K562 (cell line): ENCODE results near the gene CCDC185. TPM values are rescaled to one million over a fixed set of nuclear protein-coding genes. Genes with fewer than 3 reads are reported as not detected.

ENCODE experiments used
- ATAC-seq: fragments of 200-7000 bp; cut with Tn5 transposase; 3 replicates; pipeline ENCODE4 v1.9.1; 2020; ENCODE audit warnings: moderate library complexity
- BruUV-seq: library from RNA; stranded (reverse); fragments of 400-500 nt; replicated peaks from 2 replicates; lab custom pipeline; 2021; lab: Mats Ljungman, UMichigan
- CTCF ChIA-PET: fragments of 300-600 bp; formaldehyde crosslinking; extraction: SDS; loops from one replicate; lab custom pipeline; 2021; ENCODE audit warnings: low intra/inter-chr PET ratio; lab: Yijun Ruan, JAX
- POLR2A ChIA-PET: fragments of 300-600, 350-650 bp; sonication (Branson Sonifier 250); formaldehyde crosslinking; extraction: SDS; loops from one replicate; lab custom pipeline; 2021; ENCODE audit warnings: antibody characterized with exemption, inconsistent platforms; lab: Yijun Ruan, JAX
- DNase-seq, 4 experiments: peaks; one replicate each; pipeline versions ENCODE4 v3.0.0 to v3.0.0-alpha.2; 2011 to 2018; ENCODE audit warnings: low spot score in 3 of 4, mixed read lengths in 3 of 4; ENCODE audit errors: extremely low read depth in 1 of 4
- FAIRE-seq: peaks from 2 replicates; lab custom pipeline; 2011; peaks lifted over from hg19 to GRCh38; lab: Jason Lieb, UNC
- H2AFZ ChIP-seq: 2 replicates; pipeline ENCODE4 v1.6.0; 2011; ENCODE audit warnings: low read depth, low read length, control low read depth, inconsistent platforms
- H3K27ac ChIP-seq: fragments of 200-600 bp; 3 replicates; pipeline ENCODE4 v1.8.0; 2011; ENCODE audit warnings: low read depth, mild to moderate bottlenecking, control low read depth, inconsistent platforms, low read length, moderate library complexity, mixed read lengths; ENCODE audit errors: extremely low read depth
- H3K27me3 ChIP-seq, 2 experiments: fragments of 300-600 bp in 1 of 2; 2 replicates in 1 of 2; 3 replicates in 1 of 2; pipeline versions ENCODE4 v1.6.0 to v1.8.0; 2011; ENCODE audit warnings: inconsistent platforms in 2 of 2, low read length in 2 of 2, mild to moderate bottlenecking in 1 of 2, mixed read lengths in 1 of 2, moderate library complexity in 1 of 2; ENCODE audit not compliant: control insufficient read depth in 2 of 2, insufficient read depth in 2 of 2
- H3K36me3 ChIP-seq: fragments of 300-600 bp; 3 replicates; pipeline ENCODE4 v1.8.0; 2011; ENCODE audit warnings: mild to moderate bottlenecking, low read length, inconsistent platforms; ENCODE audit not compliant: control insufficient read depth, insufficient read depth
- H3K4me1 ChIP-seq, 2 experiments: fragments of 200-600 bp in 1 of 2; replicated peaks in 1 of 2; 2 replicates in 1 of 2; 3 replicates in 1 of 2; pipeline versions ENCODE4 v1.5.1 to v1.8.0; 2011; ENCODE audit warnings: inconsistent platforms in 2 of 2, low read length in 2 of 2, mild to moderate bottlenecking in 1 of 2, mixed read lengths in 1 of 2, moderate library complexity in 1 of 2; ENCODE audit not compliant: control insufficient read depth in 2 of 2, insufficient read depth in 2 of 2
- H3K4me2 ChIP-seq: 2 replicates; pipeline ENCODE4 v1.6.1; 2011; ENCODE audit warnings: low read length, control low read depth, inconsistent platforms, mixed read lengths; ENCODE audit not compliant: insufficient read depth
- H3K4me3 ChIP-seq: fragments of 200-600 bp; sonication (generic), shearing (Covaris generic); 2 replicates; pipeline ENCODE4 v1.5.1; 2016; ENCODE audit warnings: control low read depth, inconsistent platforms
- H3K79me2 ChIP-seq: fragments of 200-600 bp; 3 replicates; pipeline ENCODE4 v1.8.0; 2011; ENCODE audit warnings: low read length, inconsistent platforms; ENCODE audit not compliant: control insufficient read depth, insufficient read depth
- H3K9ac ChIP-seq, 2 experiments: 2 replicates each; pipeline versions ENCODE4 v1.6.0 to v1.6.1; 2011; ENCODE audit warnings: low read depth in 2 of 2, low read length in 2 of 2, control low read depth in 1 of 2, inconsistent platforms in 1 of 2, mild to moderate bottlenecking in 1 of 2, mixed read lengths in 1 of 2; ENCODE audit not compliant: insufficient read depth in 1 of 2
- H3K9me1 ChIP-seq: one replicate; pipeline ENCODE4 v1.6.0; 2011; ENCODE audit warnings: inconsistent platforms, mild to moderate bottlenecking, low read length, moderate library complexity; ENCODE audit not compliant: control insufficient read depth, insufficient read depth
- H3K9me3 ChIP-seq: replicated peaks from 2 replicates; pipeline ENCODE4 v1.5.1; 2011; ENCODE audit warnings: low read depth, low read length, inconsistent platforms; ENCODE audit not compliant: control insufficient read depth, insufficient read depth
- H4K20me1 ChIP-seq: replicated peaks from 2 replicates; pipeline ENCODE4 v1.6.1; 2011; ENCODE audit warnings: low read length, inconsistent platforms, mixed read lengths; ENCODE audit not compliant: control insufficient read depth, insufficient read depth
- FOXP1 ChIP-seq: sonication (generic); formaldehyde crosslinking; IDR thresholded peaks from 2 replicates; pipeline ENCODE4 v1.8.0; 2022; ENCODE audit warnings: mild to moderate bottlenecking, missing genetic modification reagents
- MAFF ChIP-seq: IDR thresholded peaks from 2 replicates; pipeline ENCODE4 v1.6.1; 2012; ENCODE audit warnings: low read length, improper control_type of control experiment
- SP2 ChIP-seq: IDR thresholded peaks from 2 replicates; pipeline ENCODE4 v1.6.1; 2011; ENCODE audit warnings: mild to moderate bottlenecking, low read depth, low read length, moderate library complexity; ENCODE audit not compliant: poor library complexity, severe bottlenecking; ENCODE audit errors: extremely low read depth
- TCF7L2 ChIP-seq: fragments of 150-350 bp; IDR thresholded peaks from 2 replicates; pipeline ENCODE4 v1.6.1; 2016; ENCODE audit warnings: low read depth, mild to moderate bottlenecking, low read length, moderate library complexity
- TGIF2 ChIP-seq: sonication (generic); formaldehyde crosslinking; IDR thresholded peaks from 2 replicates; pipeline ENCODE4 v1.8.1; 2022; ENCODE audit warnings: mild to moderate bottlenecking, missing genetic modification reagents, moderate library complexity
- ZNF830 ChIP-seq: fragments of 250-450 bp; sonication (Bioruptor Pico); IDR thresholded peaks from 2 replicates; pipeline ENCODE4 v1.5.0; 2021; ENCODE audit warnings: mild to moderate bottlenecking
- in situ Hi-C: fragments of 300-500 bp; cut with MboI; formaldehyde crosslinking; loops from 4 replicates; pipeline ENCODE4 v1.15.0; 2018; ENCODE audit warnings: inconsistent platforms, mixed read lengths
- intact Hi-C: fragments of 100-400 bp; cut with micrococcal nuclease; formaldehyde crosslinking; loops from 2 replicates; pipeline ENCODE4 v1.14.2; 2022
- polyA plus RNA-seq, 8 experiments: library from polyadenylated mRNA; depleted of rRNA in 4 of 8; stranded (reverse) in 5 of 8; unstranded in 3 of 8; fragments of >200 nt; fragmentation: Nextera tagmentation in 2 of 8; fragmentation: Illumina TruSeq in 1 of 8; extraction: Ambion mirVana in 2 of 8; extraction: Trizol in 1 of 8; gene quantifications; 2 replicates each; pipeline versions ENCODE4 v1.2.1 to v1.2.3, GENCODE V29; 2011 to 2014; ENCODE audit warnings: inconsistent platforms in 1 of 8, missing spikeins in 1 of 8
- total RNA-seq, 7 experiments: library from RNA; depleted of rRNA in 6 of 7; stranded (reverse); fragments of >200 nt in 6 of 7; fragmentation: Illumina TruSeq in 2 of 7; extraction: Trizol in 2 of 7; gene quantifications; 2 replicates each; pipeline versions ENCODE4 v1.2.1 to v1.2.3, GENCODE V29; 2011 to 2021; ENCODE audit warnings: low replicate concordance in 1 of 7
- TF ChIP-seq, protein P1 (sequence below): fragments of 250-450 bp; sonication (Bioruptor Pico); IDR thresholded peaks from 2 replicates; pipeline ENCODE4 v1.8.0; 2022; ENCODE audit warnings: inconsistent platforms
- TF ChIP-seq, protein P2 (sequence below): fragments of 450-650 bp; formaldehyde crosslinking; IDR thresholded peaks from 2 replicates; pipeline ENCODE4 v1.4.0; 2020; ENCODE audit warnings: mild to moderate bottlenecking
- TF ChIP-seq, protein P3 (sequence below): fragments of 450-650 bp; IDR thresholded peaks from 2 replicates; pipeline ENCODE4 v1.6.1; 2016; ENCODE audit warnings: low read depth, mild to moderate bottlenecking, moderate library complexity

CCDC185 gene
- total and polyA plus RNA-seq, 9 of the 15 experiments (the other 6 are each of a cell fraction or from before 2014, with no cell fraction given), result not detected

DNA sequence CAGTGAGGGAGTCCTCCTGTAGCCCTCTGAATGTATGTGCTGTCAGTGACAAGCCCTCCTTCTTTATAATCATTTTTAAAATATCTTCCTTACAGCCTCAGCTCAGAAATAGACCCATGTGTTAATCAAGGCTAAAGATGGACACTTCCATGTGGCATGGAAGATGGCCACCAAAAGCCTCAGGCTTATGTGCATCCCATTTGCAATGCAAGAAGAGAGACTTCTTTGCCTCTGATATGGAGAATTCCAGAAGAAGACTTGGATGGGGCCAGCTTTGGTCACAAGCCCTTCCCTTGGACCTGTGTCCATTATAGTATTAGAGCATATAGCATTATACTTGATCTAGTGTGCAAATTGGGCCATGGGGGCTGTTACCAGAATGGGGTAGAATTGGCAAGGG lies 18.5 kb downstream of the CCDC185 start:
- CTCF ChIA-PET, result no interaction called here
- in situ Hi-C loops (no loop called here), intact Hi-C loops (no loop called here)
- BruUV-seq, result no TSS peak
- Histone ChIP-seq H3K9ac (no peak overlapping the region), H3K36me3 (no peaks in the 10 kb centered on the region), H2AFZ (no peak overlapping the region), H3K9me1 (no peaks in the 10 kb centered on the region), H3K4me2 (no peak overlapping the region), H3K9me3 (no peaks in the 10 kb centered on the region), H4K20me1 (no peaks in the 10 kb centered on the region), H3K27ac (no peak overlapping the region), H3K79me2 (no peaks in the 10 kb centered on the region), H3K4me3 (no peak overlapping the region), H3K27me3 (no peaks in the 10 kb centered on the region), H3K4me1 (no peaks in the 10 kb centered on the region)
- TF ChIP-seq, protein P1, sequence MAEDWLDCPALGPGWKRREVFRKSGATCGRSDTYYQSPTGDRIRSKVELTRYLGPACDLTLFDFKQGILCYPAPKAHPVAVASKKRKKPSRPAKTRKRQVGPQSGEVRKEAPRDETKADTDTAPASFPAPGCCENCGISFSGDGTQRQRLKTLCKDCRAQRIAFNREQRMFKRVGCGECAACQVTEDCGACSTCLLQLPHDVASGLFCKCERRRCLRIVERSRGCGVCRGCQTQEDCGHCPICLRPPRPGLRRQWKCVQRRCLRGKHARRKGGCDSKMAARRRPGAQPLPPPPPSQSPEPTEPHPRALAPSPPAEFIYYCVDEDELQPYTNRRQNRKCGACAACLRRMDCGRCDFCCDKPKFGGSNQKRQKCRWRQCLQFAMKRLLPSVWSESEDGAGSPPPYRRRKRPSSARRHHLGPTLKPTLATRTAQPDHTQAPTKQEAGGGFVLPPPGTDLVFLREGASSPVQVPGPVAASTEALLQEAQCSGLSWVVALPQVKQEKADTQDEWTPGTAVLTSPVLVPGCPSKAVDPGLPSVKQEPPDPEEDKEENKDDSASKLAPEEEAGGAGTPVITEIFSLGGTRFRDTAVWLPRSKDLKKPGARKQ (CRISPR knock-in tag), result no peak
- TF ChIP-seq, protein P2, sequence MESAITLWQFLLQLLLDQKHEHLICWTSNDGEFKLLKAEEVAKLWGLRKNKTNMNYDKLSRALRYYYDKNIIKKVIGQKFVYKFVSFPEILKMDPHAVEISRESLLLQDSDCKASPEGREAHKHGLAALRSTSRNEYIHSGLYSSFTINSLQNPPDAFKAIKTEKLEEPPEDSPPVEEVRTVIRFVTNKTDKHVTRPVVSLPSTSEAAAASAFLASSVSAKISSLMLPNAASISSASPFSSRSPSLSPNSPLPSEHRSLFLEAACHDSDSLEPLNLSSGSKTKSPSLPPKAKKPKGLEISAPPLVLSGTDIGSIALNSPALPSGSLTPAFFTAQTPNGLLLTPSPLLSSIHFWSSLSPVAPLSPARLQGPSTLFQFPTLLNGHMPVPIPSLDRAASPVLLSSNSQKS (CRISPR knock-in tag), result no peak
- TF ChIP-seq MAFF (no peak), TCF7L2 (no peak), SP2 (no peak), TGIF2 (CRISPR knock-in tag) (no peak), ZNF830 (CRISPR knock-in tag) (no peak), FOXP1 (no peak)
- TF ChIP-seq, protein P3, sequence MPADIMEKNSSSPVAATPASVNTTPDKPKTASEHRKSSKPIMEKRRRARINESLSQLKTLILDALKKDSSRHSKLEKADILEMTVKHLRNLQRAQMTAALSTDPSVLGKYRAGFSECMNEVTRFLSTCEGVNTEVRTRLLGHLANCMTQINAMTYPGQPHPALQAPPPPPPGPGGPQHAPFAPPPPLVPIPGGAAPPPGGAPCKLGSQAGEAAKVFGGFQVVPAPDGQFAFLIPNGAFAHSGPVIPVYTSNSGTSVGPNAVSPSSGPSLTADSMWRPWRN, result no peak
- DNase-seq, result no peak
- no peak for FAIRE-seq
- POLR2A ChIA-PET, result no interaction called here
- ATAC-seq, result no peak
